GM19324 (cell line): Measurements from ENCODE around the gene HOXB6.

ENCODE experiments used
- ATAC-seq: cut with Tn5 transposase; IDR thresholded peaks from one replicate; pipeline ENCODE4 v1.9.1; 2021; ENCODE audit warnings: mild to moderate bottlenecking, moderate library complexity; ENCODE audit not compliant: unreplicated experiment, low FRiP score

The HOXB6 gene

GRCh38 chr17:48596735-48597527, 7.9 kb downstream of the HOXB6 start:
- ATAC-seq, result no peak

DNA sequence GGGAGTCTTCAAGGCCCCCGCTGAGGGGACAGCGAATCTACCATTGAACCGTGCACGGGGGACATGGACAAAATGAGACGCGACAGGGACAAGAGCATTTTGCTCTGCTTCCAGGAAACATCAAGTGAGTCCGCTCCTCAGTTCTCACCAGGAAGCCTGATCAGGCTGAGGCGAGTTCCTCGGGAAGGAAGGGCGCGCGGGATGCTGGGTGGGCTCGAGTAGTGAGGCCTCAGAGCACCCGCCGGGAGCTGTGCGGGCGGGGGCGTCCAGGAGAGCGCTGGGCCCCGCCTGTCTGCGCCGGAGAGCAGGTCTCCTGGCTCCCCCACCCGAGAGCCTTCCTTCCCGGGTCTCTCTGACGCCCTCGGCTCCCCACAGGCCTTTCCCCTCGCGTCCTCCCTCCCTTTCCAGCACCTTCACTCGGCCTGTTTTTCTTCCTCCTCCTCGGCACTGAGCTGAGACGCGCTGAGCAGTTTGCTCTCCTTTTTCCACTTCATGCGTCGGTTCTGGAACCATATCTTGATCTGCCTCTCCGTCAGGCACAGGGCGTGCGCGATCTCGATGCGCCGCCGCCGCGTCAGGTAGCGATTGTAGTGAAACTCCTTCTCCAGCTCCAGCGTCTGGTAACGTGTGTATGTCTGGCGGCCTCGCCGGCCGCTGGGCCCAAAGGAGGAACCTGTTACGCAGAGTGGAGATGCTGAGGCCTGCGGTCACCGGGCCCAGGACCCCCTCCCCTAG, 8.6 kb downstream of the HOXB6 start:
- ATAC-seq, result no peak

DNA sequence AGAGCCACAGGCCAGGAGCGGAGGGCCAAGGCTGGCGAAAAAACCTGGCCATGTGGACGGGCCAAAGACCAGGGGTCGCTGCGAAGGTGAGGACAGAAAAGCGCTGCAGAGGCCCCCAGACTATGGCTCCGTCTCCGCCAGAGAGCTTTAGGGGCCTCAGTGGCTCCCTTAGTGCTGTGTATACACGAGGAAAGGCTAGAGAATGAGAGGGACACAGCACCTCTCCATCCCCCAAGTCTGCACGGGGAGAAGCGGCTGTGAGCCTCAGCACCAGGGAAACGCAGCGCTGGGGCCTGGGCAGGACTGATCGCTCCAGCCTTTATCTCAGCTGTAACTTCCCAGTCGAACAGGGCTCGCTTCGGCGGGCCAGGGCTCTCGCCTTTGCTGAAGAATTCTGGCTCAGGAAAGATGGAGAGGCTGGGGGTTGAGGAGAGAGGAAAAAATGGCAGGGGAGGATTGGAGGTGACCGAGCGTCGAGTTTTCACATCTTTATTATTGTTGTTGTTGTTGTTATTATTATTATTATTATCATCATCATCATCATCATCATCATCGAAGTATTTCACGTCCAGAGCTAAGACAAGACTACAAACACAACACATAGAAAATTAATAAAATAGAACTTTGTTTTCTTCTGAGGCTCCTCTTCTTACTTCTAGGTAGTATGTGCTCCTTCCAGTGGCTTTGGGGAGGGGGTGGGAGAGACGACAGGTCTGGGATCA, 9.3 kb downstream of the HOXB6 start:
- ATAC-seq, result no peak

DNA sequence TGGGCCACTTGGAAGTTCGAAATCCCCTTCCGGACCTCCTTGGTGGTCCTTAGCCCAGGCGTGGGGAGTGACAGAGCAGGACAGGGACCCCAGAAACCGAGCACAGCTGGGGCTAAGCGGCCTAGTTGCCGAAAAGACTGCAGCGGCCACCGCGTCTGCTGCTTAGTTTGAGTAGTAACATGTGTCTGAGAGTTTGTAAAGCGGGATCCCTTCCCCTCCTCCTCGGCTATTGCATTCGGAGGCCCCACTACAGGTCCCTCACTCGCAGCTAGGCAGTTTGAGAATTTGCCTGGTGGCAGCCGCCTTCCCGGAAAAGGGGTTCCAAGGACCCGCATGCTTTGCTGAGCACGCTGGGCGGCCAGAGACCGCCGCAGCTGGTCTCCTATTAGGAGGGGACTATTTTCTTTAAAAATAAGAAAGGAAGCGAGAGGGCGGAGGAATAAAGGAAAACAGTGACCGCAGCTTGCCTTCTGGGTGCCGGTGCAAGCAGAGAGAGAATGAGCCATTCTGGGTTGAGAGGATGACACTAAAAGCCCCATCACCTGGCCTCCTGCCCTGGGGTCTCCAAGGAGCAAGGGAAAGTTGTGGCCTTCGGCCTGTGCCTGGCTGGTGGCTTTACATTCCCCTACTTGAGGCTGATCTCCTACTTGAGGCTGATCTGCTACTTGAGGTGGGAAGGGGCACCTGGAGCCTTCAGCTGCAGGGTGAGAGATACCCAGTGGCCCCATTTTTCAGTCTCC, 10.1 kb downstream of the HOXB6 start:
- no peak for ATAC-seq

DNA sequence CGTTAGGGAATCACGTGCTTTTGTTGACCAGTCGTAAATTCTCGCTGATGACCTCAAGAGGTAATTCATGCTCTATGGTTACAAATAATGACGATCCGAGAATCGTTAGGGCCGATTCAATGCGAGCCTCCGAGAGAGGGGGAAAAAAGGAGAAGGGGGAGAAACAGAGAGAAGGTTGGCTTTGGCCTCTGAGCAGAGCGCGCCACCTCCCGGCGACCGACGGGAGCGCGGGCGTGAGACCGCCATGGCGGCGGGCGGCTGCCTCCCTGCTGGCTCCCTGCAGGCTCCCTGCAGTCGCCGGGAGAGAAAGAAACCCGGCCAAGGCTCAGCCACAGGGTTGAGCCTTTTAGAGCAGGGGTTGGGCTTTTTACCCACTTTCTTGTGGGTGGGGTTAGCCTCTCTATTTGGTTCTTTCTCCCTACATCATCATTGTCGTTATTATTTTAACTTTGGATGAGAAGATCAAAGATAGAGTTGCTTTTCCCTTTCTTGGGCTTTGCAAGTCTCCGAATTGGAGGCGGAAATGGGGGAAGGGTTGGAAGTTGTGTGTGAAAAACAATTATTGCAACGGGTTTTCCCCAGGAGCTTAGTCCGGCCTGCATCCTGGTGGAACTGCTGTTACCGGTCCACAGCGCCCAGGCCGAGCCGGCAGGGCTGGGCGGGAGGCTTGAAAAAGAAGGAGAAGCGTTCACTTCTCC, 10.8 kb downstream of the HOXB6 start:
- no peak for ATAC-seq

DNA sequence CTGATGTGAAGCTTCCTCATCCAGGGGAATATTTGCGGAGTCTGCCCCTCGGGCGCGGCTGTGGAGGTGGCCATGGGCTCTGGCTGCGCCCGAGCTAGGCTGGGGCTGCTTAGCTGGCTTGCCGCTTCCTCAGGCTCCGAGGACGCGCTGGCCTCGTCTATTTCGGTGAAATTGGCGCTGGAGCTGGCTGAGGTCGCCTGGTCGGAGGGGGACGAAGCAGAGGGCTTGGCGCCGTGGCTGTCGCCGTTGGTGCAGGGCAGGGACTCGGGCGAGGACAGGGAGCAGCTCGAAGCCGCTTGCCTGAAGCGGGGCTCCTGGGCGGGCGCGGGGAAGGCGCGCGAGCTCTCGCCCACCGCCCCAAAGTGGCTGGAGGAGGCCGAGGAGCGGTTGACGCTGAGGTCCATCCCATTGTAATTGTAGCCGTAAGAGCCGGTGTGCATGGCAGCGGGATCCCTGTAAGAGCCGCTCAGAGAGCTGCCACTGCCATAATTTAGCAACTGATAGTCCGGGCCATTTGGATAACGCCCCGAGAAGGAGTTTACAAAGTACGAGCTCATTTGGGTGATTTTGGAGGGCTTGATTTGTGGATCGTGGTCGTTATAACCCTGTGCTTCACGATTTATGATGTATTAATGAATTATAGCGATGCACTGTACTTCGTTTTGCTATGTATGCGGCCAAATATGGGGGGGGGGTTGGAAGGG, 11.5 kb downstream of the HOXB6 start, which contains the start of gene HOXB5:
Gene HOXB5, minus strand, starts transcription at position 654 of the 704 bp plus-strand sequence. Its CDS starts 97 bp downstream, at position 557.
- no peak for ATAC-seq

DNA sequence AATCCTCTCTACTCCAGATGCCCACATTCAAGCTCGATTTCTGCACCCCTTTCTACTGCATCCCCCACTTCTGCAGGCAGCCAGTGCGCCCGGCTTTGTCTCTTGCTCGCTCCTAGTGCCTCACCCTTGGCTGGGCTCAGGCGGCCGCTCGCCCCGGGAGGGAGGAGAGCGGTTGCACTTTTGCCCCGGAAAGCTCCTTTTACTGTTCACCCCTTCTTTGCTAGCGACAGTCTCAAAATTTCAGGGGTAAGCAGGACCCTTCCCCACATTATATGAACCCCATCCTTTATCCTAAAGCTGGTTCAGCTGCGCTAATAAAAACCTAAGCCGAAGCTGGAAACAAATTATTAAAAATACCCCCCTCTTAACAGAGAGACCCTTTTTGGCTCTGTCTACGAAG, 12.2 kb downstream of the HOXB6 start:
- no peak for ATAC-seq

- ATAC-seq, result no peak
These were observed 12.7 kb downstream of the HOXB6 start for GRCh38 chr17:48592057-48592514.

- no peak for ATAC-seq
These were observed 13.3 kb downstream of the HOXB6 start for GRCh38 chr17:48591255-48592056.

DNA sequence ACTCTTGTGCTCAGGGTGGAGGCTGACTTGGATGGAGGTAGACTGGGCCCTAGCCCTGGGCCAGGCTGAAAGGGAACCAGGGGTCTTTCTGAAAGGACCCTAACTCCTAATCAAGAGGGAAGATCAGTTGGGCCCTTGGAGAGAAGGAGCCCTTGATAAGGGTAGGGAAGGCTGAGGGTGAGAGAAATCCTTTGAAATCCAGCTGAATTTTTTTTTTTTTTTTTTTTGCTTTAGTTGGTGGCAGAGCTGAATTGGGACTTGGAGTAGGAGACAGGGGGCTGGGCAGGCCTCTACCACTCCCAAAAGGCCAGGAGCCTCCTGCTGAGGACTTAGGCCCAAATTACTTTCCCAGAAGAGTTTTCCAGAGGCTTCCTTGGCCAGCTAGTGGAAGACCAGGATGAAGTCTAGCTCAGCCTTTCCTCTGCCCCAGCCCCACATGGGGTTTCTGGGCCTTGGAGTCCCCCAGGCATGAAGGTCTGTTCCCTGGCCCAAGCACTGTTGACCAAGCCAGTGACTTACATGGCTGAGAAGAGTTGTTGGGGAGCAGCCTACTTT, 14.1 kb downstream of the HOXB6 start:
- no peak for ATAC-seq

DNA sequence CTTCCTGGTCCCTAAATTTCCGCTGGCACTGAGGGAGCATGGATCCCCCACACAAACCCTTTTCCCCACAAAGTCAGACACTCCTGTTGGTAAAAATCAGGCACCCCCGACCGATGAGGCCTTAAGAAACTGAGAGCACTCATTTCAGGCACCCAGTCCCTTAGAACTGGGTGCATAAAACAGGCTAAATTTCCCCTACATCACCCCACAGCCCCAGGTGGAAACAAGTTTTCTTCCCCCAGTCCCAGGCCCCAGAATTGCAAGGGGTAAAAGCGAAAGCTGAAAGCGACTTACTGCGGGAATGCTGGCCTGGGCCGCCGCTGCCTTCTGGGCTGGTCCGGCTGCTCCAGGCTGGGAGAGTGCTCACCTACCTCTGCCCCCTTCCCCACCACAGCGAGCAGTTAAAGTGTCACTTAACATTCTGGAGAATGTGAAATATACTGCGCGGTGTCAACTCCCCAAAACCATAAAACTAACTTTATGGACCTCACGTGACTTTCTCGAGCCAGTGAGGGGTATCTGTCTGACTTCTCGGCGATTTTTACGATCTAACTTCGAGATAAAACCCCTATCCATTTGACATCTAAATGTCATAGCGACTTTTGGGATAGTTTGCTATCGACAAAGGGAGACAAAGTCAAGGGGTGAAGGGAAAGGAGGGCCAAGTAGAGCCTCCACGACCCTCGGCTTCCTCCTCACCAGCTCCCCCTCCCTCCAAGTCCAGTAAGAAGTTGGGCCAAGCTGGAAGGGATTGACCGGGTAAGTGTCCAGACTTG, 14.8 kb downstream of the HOXB6 start, which contains the start of gene HOXB3:
Gene HOXB3, minus strand, starts transcription at position 411 of the 776 bp plus-strand sequence. CDS start 37,767 bp downstream, outside the sequence.
- no peak for ATAC-seq

DNA sequence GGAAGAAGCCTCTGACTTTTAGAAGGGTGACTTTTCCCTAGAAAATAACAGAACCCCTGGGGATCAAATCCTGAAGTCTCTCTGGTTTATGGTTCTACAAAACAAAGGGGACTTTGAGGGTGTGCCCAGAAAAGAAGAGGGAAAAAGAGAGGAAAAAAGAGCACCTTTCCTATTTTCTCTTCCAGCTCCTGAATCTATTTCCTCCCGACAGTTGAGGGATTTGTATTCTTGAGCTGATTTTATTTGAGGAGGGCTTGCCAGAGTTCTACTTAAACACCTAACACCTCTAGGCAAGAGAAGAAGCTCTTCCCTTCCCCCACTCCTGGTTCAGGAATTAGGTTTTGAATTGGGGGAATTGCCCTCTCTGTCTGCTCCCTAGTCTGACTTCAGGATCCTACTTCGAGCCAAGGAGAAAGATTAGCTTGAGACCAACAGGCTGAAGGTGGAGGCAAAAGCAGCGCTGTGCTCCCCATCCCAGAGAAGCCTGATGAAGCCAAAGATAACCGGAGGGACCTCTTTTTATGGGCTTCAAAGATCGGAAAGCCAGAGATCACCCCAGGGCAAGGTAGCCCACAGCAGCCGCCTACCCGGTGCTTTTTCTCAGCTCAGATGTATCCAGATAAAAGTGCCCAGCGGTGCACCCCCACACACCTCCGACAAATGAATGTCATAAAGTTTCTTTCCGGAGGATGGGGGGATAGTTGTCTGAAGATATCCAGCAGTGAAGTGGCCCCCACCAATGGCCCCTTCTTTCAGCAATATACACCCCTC, 15.5 kb downstream of the HOXB6 start:
- ATAC-seq, result no peak

- ATAC-seq, result no peak
These were observed 16.3 kb downstream of the HOXB6 start for GRCh38 chr17:48588528-48588927.

GRCh38 chr17:48588074-48588415, 16.7 kb downstream of the HOXB6 start:
- no peak for ATAC-seq

DNA sequence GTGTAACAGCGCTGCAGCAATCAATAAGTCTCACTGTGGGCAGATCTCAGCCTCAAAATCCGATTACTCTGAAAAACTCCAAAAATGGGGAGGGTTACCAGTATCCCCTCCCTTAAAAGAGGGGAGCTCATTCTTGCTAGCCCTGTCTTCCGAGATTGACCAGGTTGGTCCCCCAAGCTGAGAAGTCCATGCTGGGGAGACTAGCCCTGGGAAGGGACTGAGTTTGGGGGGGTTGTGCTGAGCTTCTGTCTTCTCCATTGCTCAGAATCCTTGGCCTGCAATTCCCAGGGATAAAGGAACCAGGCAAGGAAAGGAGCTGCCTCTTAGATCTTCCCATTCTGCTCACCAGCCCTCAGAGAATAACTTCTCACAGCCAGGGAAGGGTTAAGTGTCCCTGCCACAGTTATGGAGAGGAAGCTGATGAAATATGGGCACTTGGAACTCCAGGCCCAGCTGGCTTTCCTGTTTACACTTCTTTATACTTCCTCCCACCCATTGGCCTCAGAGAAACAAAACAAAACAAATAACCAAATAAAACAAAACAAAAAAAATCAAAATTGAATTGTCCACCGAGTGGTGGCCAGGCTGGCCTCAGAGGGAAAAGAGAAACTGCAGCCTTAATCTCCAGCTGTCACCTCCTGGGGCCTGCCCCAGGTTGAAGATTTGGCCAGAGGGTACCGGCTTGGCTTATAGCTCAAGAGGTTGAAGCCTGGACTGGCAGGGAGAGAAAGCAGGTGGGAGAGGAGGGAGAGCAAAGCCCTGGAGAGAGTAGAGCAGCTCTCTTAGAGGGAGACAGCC, 17.3 kb downstream of the HOXB6 start:
- no peak for ATAC-seq
